ENCODE results near the gene HAPLN3.

The HAPLN3 gene

GRCh38 chr15:88858934-88859333 lies 36.4 kb downstream of the HAPLN3 start:
- FAIRE-seq: no peak

- no peak for FAIRE-seq
These were observed 42.9 kb downstream of the HAPLN3 start for GRCh38 chr15:88852476-88852875.

GRCh38 chr15:88849376-88850072 lies 45.8 kb downstream of the HAPLN3 start:
- FAIRE-seq: no peak

GRCh38 chr15:88848203-88848602 lies 47.1 kb downstream of the HAPLN3 start:
- no peak for FAIRE-seq

GRCh38 chr15:88847144-88847543 lies 48.2 kb downstream of the HAPLN3 start:
- FAIRE-seq: no peak

GRCh38 chr15:88845616-88846015 lies 49.7 kb downstream of the HAPLN3 start:
- FAIRE-seq: no peak

GRCh38 chr15:88844749-88845386 lies 50.5 kb downstream of the HAPLN3 start:
- no peak for FAIRE-seq

GRCh38 chr15:88843334-88843733 lies 52.0 kb downstream of the HAPLN3 start:
- no peak for FAIRE-seq

GRCh38 chr15:88842156-88842555 lies 53.2 kb downstream of the HAPLN3 start:
- no peak for FAIRE-seq

GRCh38 chr15:88841236-88841635 lies 54.1 kb downstream of the HAPLN3 start:
- no peak for FAIRE-seq

- no peak for FAIRE-seq
These were observed 55.4 kb downstream of the HAPLN3 start for GRCh38 chr15:88839961-88840360.

GRCh38 chr15:88839146-88839545 lies 56.2 kb downstream of the HAPLN3 start:
- no peak for FAIRE-seq

- FAIRE-seq: no peak
These were observed 56.7 kb downstream of the HAPLN3 start for GRCh38 chr15:88838667-88839066.

GRCh38 chr15:88835646-88836045 lies 59.7 kb downstream of the HAPLN3 start:
- FAIRE-seq: no peak

- FAIRE-seq: no peak
These were observed 60.2 kb downstream of the HAPLN3 start for GRCh38 chr15:88835119-88835518.

GRCh38 chr15:88834211-88834812 lies 61.0 kb downstream of the HAPLN3 start:
- FAIRE-seq: no peak

GRCh38 chr15:88833731-88834100 lies 61.6 kb downstream of the HAPLN3 start:
- no peak for FAIRE-seq

GRCh38 chr15:88832820-88833730 lies 62.3 kb downstream of the HAPLN3 start:
- no peak for FAIRE-seq

- no peak for FAIRE-seq
These were observed 65.3 kb downstream of the HAPLN3 start for GRCh38 chr15:88830016-88830415.

- FAIRE-seq: no peak
These were observed 66.6 kb downstream of the HAPLN3 start for GRCh38 chr15:88828791-88829190.

Measured in G401.6 (cell line).